ENCODE measurements around the gene RPTN. TPM values are rescaled to one million over a fixed set of nuclear protein-coding genes. Genes with fewer than 3 reads are reported as not detected.

RPTN gene
- total RNA-seq, 1 experiment from 2014 or later = not detected

GRCh38 chr1:152111515-152111968 is 47.5 kb downstream of the RPTN start:
- DNase-seq (ENCODE audit: low read depth) = peak; percentile 75

DNA sequence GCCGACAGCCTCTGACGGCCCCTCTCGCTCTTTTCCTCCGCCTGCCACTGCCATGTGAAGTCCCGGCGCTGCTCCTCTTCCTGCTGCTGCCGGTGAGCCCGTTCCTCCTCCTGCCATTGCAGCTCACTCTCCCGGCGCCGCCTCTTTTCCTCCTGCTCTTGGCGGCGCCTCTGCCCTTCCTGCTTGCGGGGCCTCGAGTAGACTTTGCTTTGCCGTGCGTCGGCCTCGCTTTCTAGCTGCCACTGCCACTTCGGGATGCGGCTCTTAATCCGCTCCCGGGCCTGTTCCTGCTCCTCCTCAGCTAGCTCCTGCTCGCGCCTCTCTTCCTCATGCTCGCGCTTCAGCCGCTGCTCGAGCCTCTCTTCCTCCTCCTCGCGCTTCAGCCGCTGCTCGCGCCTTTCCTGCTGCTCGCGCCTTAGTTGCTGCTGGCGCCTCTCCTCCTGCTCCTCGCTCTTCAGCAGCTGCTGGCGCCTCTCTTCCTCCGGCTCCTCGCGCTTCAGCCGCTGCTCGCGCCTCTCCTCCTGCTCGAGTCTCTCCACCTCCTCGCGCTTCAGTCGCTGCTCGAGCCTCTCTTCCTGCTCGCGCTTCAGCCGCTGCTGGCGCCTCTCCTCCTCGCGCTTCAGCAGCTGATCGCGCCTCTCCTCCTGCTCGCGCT is 48.0 kb downstream of the RPTN start:
- peak; percentile 78 for DNase-seq (ENCODE audit: low read depth)

DNA sequence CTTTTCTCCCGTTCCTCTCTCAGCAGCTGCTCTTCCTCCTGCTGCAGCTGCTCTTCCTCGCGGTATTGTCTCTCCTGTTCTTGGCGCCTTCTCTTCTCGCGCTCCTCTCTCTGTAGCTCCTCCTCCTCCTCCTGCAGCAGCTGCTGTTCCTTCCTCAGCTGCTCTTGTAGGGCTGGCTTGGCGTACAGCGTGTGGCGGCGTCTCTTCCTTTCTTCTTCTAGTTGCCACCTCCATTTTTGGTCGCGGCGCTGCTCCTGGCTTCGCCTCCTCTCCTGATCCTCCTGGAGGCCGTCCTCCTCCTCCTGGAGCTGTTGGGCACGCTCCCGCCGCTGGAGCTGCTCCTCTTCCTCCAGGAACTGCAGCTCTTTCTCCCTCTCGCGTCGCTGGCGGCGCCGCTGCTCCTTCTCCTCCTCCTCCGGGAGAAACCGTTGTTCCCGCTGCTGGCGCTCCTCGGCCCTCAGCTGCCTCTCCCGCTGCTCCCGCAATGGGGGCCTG is 48.6 kb downstream of the RPTN start:
- peak; percentile 76 for DNase-seq (ENCODE audit: low read depth)

DNA sequence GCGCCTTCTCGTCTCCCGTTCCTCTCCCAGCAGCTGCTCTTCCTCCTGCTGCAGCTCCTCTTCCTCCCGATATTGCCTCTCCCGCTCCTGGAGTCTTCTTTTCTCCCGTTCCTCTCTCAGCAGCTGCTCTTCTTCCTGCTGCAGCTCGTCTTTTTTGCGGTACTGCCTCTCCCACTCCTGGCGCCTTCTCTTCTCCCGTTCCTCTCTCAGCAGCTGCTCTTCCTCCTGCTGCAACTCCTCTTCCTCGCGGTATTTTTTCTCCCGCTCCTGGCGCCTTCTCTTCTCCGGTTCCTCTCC is 49.1 kb downstream of the RPTN start:
- DNase-seq (ENCODE audit: low read depth) = peak; percentile 7

DNA sequence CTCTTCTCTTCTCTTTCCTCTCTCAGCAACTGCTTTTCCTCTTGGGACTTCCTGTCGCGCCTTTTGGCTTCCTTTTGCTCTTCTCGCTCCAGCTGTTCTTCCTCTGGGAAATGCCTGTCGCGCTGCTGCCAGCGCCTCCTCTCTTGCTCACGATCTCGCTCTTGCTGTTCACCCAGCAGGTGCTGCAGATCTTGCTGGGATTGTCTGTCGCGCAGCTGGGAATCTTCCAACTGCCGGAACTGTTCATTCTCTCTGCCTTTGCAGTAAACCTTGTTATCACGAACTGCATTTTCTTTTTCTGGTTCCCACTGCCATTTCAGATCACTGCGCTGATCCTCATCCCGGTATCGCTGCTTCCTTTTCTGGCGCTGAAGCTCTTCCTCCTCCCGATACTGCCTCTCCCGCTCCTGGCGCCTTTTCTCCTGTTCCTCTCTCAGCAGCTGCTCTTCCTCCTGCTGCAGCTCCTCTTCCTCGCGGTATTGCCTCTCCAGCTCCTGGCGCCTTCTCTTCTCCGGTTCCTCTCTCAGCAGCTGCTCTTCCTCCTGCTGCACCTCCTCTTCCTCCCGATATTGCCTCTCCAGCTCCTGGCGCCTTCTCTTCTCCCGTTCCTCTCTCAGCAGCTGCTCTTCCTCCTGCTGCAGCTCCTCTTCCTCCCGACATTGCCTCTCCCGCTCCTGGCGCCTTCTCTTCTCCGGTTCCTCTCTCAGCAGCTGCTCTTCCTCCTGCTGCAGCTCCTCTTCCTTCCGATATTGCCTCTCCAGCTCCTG is 49.6 kb downstream of the RPTN start:
- no peak for DNase-seq (ENCODE audit: low read depth)

DNA sequence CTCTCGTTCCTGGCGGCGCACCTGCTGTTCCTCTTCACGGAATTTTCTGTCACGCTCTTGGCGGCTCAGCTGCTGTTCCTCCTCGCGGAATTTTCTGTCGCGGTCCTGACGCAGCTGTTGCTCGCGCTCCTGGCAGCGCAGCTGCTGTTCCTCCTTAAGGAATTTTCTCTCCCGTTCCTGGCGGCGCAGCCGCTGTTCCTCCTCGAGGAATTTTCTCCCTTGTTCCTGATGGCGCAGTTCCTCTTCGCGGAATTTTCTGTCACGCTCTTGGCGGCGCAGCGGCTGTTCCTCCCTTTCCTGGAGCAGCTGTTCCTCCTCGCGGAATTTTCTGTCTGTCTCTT is 50.2 kb downstream of the RPTN start:
- DNase-seq (ENCODE audit: low read depth) = no peak

DNA sequence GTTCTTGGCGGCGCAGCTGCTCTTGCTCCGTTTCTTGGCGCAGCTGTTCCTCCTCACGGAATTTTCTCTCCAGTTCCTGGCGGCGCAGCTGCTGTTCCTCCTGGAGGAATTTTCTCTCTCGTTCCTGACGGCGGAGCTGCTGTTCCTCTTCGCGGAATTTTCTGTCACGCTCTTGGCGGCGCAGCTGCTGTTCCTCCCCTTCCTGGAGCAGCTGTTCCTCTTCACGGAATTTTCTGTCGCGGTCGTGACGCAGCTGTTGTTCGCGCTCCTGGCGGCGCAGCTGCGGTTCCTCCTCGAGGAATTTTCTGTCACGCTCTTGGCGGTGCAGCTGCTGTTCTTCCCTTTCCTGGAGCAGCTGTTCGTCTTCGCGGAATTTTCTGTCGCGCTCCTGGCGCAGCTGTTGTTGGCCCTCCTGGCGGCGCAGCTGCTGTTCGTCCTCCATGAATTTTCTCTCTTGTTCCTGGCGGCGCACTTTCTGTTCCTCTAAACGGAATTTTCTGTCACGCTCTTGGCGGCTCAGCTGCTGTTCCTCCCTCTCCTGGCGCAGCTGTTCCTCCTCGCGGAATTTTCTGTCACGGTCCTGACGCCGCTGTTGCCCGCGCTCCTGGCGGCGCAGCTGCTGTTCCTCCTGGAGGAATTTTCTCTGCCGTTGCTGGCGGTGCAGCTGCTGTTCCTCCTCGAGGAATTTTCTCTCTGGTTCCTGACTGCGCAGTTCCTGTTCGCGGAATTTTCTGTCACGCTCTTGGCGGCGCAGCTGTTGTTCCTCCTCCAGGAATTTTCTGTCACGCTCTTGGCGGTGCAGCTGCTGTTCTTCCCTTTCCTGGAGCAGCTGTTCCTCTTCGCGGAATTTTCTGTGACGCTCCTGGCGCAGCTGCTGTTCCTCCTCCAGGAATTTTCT is 50.8 kb downstream of the RPTN start:
- no peak for DNase-seq (ENCODE audit: low read depth)

DNA sequence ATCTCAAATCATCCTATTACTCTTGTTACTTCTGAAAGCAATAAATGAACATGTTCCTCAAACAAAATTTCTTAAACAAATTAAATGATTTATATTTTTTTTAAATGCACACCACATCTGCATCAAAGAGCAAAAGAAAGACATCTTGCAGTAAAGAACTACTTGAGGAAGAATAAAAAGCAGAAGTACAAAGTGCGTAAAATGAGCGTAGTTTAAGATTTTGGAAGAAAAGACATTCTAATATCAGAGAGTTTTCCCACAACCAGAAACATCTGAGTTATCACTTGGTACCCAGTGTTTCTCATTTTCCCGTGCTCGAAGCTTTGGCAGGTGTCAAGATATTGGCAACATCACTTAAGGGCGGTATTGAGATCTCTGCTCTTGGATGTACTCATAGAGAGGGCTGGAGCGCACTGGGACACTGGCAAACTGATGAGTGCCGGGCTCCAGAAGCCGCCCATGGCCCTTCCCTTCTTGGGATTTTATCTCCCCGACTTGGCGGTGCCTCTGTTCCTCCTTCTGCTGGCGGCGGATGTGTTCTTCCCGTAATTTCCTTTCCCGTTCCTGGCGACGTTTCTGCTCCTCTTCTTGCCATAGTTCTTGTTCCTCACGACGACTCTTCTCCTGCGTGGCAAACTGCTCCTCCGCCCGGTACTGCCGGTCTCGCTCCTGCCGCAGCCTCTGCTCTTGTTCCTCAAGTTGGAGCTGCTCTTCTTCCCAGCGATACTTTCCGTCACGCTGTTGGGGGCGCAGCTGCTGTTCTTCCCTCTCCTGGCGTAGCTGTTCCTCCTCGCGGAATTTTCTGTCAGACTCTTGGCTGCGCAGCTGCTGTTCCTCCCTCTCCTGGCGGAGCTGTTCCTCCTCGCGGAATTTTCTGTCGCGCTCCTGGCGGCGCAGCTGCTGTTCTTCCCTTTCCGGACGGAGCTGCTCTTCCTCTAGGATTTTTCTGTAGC is 51.7 kb downstream of the RPTN start:
- no peak for DNase-seq (ENCODE audit: low read depth)

DNA sequence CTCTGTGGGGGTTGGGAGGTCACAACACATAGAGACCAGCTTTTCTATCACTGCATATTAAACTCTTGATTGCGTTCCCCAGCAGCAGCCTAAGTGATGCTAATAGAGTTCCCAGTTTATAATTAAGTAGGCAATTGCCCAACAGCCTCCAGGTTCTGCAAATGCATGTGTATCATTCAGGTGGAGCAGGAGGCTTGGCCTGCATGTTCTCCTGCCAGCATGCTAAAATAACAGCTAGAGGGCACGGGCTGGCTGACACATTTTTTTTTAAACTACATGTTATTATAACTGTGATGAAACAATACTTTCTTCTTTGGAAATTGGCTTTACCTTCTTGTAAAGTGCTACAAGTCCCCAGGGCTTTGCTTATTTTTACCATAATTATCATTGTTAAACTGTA is 54.2 kb downstream of the RPTN start:
- DNase-seq (ENCODE audit: low read depth) = no peak

Other genes starting within 250 kb of the RPTN start
- gene THEM4, start 249.7 kb downstream of the RPTN start, total RNA-seq (2014; rRNA removed; shearing (Covaris generic)) = 15.1 and 31.0 TPM in 2 replicates
- gene S100A10, start 165.4 kb downstream of the RPTN start, total RNA-seq (2014; rRNA removed; shearing (Covaris generic)) = 68.5 and 77.3 TPM in 2 replicates
- 289 and 308 TPM in 2 replicates for gene S100A11, start 122.2 kb downstream of the RPTN start, total RNA-seq (2014; rRNA removed; shearing (Covaris generic))
- not detected in 2 replicates for gene TCHHL1, start 70.2 kb downstream of the RPTN start, total RNA-seq (2014; rRNA removed; shearing (Covaris generic))
- gene TCHH, start 43.8 kb downstream of the RPTN start, total RNA-seq (2014; rRNA removed; shearing (Covaris generic)) = 0.29 TPM in 1 of 2 replicates, not detected in the other
- gene HRNR, start 65.0 kb upstream of the RPTN start, total RNA-seq (2014; rRNA removed; shearing (Covaris generic)) = not detected in 2 replicates
- 0.24 and 0.34 TPM in 2 replicates for gene FLG, start 166.0 kb upstream of the RPTN start, total RNA-seq (2014; rRNA removed; shearing (Covaris generic))
- gene FLG2, start 200.8 kb upstream of the RPTN start, total RNA-seq (2014; rRNA removed; shearing (Covaris generic)) = not detected in 2 replicates

All from Daoy (cell line).